HFFc6 (cell line): ENCODE data around the gene FRAS1. TPM values are rescaled to one million over a fixed set of nuclear protein-coding genes. Genes with fewer than 3 reads are reported as not detected.

Source experiments
- DNase-seq: peaks from one replicate; pipeline ENCODE4 v3.0.0-alpha.2; 2018
- H3K27ac Mint-ChIP-seq: 2 replicates; pipeline ENCODE4 v1.8.0; 2020; ENCODE audit warnings: mild to moderate bottlenecking, mixed read lengths
- H3K27me3 Mint-ChIP-seq: 2 replicates; pipeline ENCODE4 v1.8.0; 2021; ENCODE audit warnings: mild to moderate bottlenecking, moderate library complexity, mixed read lengths; ENCODE audit not compliant: insufficient read depth
- H3K36me3 Mint-ChIP-seq: 2 replicates; pipeline ENCODE4 v1.8.0; 2021; ENCODE audit warnings: low read depth, mixed read lengths
- H3K4me1 Mint-ChIP-seq: 2 replicates; pipeline ENCODE4 v1.8.0; 2020; ENCODE audit warnings: low read depth, mixed read lengths
- H3K4me3 Mint-ChIP-seq: 2 replicates; pipeline ENCODE4 v1.8.0; 2020; ENCODE audit warnings: mild to moderate bottlenecking, moderate library complexity, mixed read lengths
- H3K9me3 Mint-ChIP-seq: 2 replicates; pipeline ENCODE4 v1.8.0; 2020; ENCODE audit warnings: mild to moderate bottlenecking, mixed read lengths
- total RNA-seq, 6 experiments: library from RNA; stranded (reverse); fragmentation: NEBNext Ultra II Directional; extraction: Animal tissue kit (Norgen Biotek cat#: 25700); gene quantifications; 2 replicates in 1 of 6; 3 replicates in 5 of 6; pipeline ENCODE4 v1.2.3, GENCODE V29; 2021
- TF ChIP-seq, protein P1 (sequence below): fragments of 200-600 bp; sonication (generic); IDR thresholded peaks from 2 replicates; pipeline ENCODE4 v1.5.0; 2021; ENCODE audit warnings: antibody characterized with exemption, mild to moderate bottlenecking

FRAS1 gene
- total RNA-seq, 6 experiments from 2014 or later, result 1.7 to 11.0 (median 2.3) TPM

DNA sequence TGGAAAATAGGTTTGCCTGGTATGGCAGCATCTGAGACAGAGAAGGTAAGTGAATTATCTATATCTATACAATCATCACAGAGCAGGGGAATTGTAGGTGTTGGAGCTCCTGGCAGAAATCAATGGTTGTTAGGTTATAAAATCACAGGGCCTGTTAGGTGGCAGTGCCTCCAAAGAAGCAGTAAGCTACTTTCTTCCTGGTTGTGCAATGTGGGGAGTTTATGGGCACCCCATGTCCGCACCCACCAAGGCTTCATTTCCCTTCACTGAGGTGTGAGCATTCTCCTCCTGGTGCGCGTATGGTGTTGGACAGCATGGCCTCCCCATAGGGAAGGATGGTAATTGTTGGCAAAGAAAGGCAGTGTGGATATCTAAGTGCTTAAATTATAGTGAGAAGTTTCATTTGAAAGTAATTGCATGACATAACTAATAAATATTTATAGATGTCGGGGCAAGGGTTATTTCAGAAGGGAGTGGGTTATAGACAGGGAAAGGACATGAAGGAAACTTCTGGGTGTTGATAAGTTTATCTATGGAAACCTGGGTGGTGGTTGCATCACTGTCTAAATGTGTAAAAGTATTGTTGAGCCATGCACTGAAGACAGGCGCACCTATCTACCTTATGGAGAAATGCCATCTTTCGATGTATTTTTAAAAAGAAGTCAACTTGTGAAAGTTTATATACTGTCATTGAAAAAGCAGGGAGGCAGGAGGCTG, 153.7 kb downstream of the FRAS1 start:
- peaks cover 12% of the 10 kb centered on the region; the same call in 1 of the 2 replicates for H3K4me1 Mint-ChIP-seq
- H3K27me3 Mint-ChIP-seq, result no peaks in the 10 kb centered on the region; the same call in none of the 2 replicates
- H3K9me3 Mint-ChIP-seq, result no peaks in the 10 kb centered on the region
- H3K4me3 Mint-ChIP-seq, result no peak overlapping the region
- no peak overlapping the region for H3K27ac Mint-ChIP-seq
- TF ChIP-seq, protein P1, sequence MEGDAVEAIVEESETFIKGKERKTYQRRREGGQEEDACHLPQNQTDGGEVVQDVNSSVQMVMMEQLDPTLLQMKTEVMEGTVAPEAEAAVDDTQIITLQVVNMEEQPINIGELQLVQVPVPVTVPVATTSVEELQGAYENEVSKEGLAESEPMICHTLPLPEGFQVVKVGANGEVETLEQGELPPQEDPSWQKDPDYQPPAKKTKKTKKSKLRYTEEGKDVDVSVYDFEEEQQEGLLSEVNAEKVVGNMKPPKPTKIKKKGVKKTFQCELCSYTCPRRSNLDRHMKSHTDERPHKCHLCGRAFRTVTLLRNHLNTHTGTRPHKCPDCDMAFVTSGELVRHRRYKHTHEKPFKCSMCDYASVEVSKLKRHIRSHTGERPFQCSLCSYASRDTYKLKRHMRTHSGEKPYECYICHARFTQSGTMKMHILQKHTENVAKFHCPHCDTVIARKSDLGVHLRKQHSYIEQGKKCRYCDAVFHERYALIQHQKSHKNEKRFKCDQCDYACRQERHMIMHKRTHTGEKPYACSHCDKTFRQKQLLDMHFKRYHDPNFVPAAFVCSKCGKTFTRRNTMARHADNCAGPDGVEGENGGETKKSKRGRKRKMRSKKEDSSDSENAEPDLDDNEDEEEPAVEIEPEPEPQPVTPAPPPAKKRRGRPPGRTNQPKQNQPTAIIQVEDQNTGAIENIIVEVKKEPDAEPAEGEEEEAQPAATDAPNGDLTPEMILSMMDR, result no peak
- no peaks in the 10 kb centered on the region for H3K36me3 Mint-ChIP-seq
- no peak for DNase-seq

DNA sequence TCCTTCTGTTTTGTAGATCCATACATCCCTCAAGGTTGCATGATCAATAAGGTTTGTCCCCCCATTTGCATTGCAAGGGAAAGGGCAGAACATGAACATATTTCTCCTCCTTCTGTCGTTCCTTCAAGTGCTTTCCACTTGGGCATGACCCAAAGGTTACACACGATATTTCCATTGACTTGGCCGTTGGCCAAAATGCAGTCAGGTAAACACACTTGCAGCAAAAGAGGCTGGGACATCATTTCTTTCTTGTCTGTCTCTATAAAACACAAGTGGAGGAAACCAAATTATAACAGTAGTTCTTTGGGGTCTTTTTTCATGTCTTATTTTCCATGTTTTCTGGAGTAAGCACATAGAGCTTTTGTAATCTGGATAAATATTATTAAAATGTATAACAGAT, 156.1 kb downstream of the FRAS1 start:
- no peak overlapping the region for H3K27ac Mint-ChIP-seq
- DNase-seq, result no peak
- peaks cover 2% of the 10 kb centered on the region; the same call in 1 of the 2 replicates for H3K4me1 Mint-ChIP-seq
- H3K27me3 Mint-ChIP-seq, result no peaks in the 10 kb centered on the region; the same call in 1 of the 2 replicates
- H3K9me3 Mint-ChIP-seq, result no peaks in the 10 kb centered on the region
- H3K36me3 Mint-ChIP-seq, result no peaks in the 10 kb centered on the region
- H3K4me3 Mint-ChIP-seq, result no peak overlapping the region
- TF ChIP-seq, protein P1, result no peak

DNA sequence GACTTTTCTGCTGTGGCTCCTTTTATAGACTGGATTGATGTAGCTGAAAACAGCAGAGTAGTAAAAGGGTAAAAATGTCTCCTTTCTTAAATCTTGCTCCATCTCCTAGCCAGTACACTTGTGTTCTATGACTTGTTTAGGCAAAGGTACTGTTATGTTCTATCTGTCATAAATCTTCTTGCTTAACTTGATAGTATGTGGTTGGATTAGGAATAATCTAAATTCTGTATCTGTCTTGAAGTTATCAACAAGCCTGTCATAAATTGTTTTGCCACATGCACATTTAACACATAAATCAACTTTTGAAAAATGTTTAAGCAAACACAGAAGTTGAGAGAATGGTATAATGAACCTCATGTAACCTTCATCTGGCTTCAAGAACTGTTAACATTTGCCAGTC, 157.0 kb downstream of the FRAS1 start:
- Mint-ChIP-seq H3K27me3 (no peaks in the 10 kb centered on the region; the same call in 1 of the 2 replicates), H3K36me3 (no peaks in the 10 kb centered on the region), H3K4me1 (no peaks in the 10 kb centered on the region), H3K4me3 (no peak overlapping the region), H3K27ac (no peak overlapping the region), H3K9me3 (no peaks in the 10 kb centered on the region)
- TF ChIP-seq, protein P1, result no peak
- no peak for DNase-seq

DNA sequence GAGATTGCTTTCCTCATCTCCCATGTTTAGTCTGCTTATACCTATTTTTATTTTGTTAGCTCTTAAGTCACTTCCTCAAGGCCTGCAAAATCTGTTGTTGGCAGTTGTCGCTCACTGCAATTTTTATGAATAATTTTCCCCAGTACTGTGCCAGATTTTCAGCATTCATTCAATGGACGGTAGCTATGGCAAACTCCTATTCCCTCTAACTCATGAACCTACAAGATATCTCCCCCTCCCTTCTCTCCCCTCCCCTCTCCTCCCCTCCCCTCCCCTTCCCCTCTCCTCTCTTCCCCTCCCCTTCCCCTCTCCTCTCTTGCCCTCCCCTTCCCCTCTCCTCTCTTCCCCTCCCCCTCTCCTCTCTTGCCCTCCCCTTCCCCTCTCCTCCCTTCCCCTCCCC, 160.4 kb downstream of the FRAS1 start:
- Mint-ChIP-seq H3K4me3 (no peak overlapping the region), H3K27me3 (no peaks in the 10 kb centered on the region), H3K4me1 (no peaks in the 10 kb centered on the region), H3K27ac (no peak overlapping the region), H3K36me3 (no peaks in the 10 kb centered on the region), H3K9me3 (no peaks in the 10 kb centered on the region)
- DNase-seq, result no peak
- TF ChIP-seq, protein P1, result no peak

DNA sequence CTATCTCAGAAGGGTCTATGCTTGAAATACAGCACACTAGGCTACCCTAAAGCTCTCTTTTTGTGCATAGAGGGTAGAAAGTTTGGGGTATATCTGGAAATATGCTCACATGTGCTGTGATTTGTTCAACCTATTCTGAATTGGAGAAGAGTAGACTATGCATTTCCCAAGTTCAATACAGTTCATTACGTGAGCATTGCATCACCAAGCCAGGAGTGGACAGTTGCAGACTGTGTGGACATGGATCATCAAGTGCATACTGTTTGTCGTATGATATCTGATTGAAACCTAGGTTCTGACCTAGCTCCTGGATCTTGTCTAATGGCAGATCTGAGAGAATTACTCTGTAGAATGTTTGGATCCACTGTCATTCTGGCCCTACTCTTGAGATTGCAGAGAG, 161.1 kb downstream of the FRAS1 start:
- Mint-ChIP-seq H3K27me3 (no peaks in the 10 kb centered on the region), H3K27ac (no peak overlapping the region), H3K4me1 (no peaks in the 10 kb centered on the region), H3K4me3 (no peak overlapping the region), H3K9me3 (no peaks in the 10 kb centered on the region), H3K36me3 (no peaks in the 10 kb centered on the region)
- DNase-seq, result no peak
- TF ChIP-seq, protein P1, result no peak
